K562 (cell line): Measurements from ENCODE around the gene PLEKHG1. TPM values are rescaled to one million over a fixed set of nuclear protein-coding genes. Genes with fewer than 3 reads are reported as not detected.

Experiments
- ATAC-seq: fragments of 200-7000 bp; cut with Tn5 transposase; 3 replicates; pipeline ENCODE4 v1.9.1; 2020; ENCODE audit warnings: moderate library complexity
- BruUV-seq: library from RNA; stranded (reverse); fragments of 400-500 nt; replicated peaks from 2 replicates; lab custom pipeline; 2021; lab: Mats Ljungman, UMichigan
- CTCF ChIA-PET: fragments of 300-600 bp; formaldehyde crosslinking; extraction: SDS; loops from one replicate; lab custom pipeline; 2021; ENCODE audit warnings: low intra/inter-chr PET ratio; lab: Yijun Ruan, JAX
- POLR2A ChIA-PET: fragments of 300-600, 350-650 bp; sonication (Branson Sonifier 250); formaldehyde crosslinking; extraction: SDS; loops from one replicate; lab custom pipeline; 2021; ENCODE audit warnings: antibody characterized with exemption, inconsistent platforms; lab: Yijun Ruan, JAX
- DNase-seq, 4 experiments: peaks; one replicate each; pipeline versions ENCODE4 v3.0.0 to v3.0.0-alpha.2; 2011 to 2018; ENCODE audit warnings: low spot score in 3 of 4, mixed read lengths in 3 of 4; ENCODE audit errors: extremely low read depth in 1 of 4
- FAIRE-seq: peaks from 2 replicates; lab custom pipeline; 2011; peaks lifted over from hg19 to GRCh38; lab: Jason Lieb, UNC
- H2AFZ ChIP-seq: 2 replicates; pipeline ENCODE4 v1.6.0; 2011; ENCODE audit warnings: low read depth, low read length, control low read depth, inconsistent platforms
- H3K27ac ChIP-seq: fragments of 200-600 bp; 3 replicates; pipeline ENCODE4 v1.8.0; 2011; ENCODE audit warnings: low read depth, mild to moderate bottlenecking, control low read depth, inconsistent platforms, low read length, moderate library complexity, mixed read lengths; ENCODE audit errors: extremely low read depth
- H3K27me3 ChIP-seq, 2 experiments: fragments of 300-600 bp in 1 of 2; 2 replicates in 1 of 2; 3 replicates in 1 of 2; pipeline versions ENCODE4 v1.6.0 to v1.8.0; 2011; ENCODE audit warnings: inconsistent platforms in 2 of 2, low read length in 2 of 2, mild to moderate bottlenecking in 1 of 2, mixed read lengths in 1 of 2, moderate library complexity in 1 of 2; ENCODE audit not compliant: control insufficient read depth in 2 of 2, insufficient read depth in 2 of 2
- H3K36me3 ChIP-seq: fragments of 300-600 bp; 3 replicates; pipeline ENCODE4 v1.8.0; 2011; ENCODE audit warnings: mild to moderate bottlenecking, low read length, inconsistent platforms; ENCODE audit not compliant: control insufficient read depth, insufficient read depth
- H3K4me1 ChIP-seq, 2 experiments: fragments of 200-600 bp in 1 of 2; replicated peaks in 1 of 2; 2 replicates in 1 of 2; 3 replicates in 1 of 2; pipeline versions ENCODE4 v1.5.1 to v1.8.0; 2011; ENCODE audit warnings: inconsistent platforms in 2 of 2, low read length in 2 of 2, mild to moderate bottlenecking in 1 of 2, mixed read lengths in 1 of 2, moderate library complexity in 1 of 2; ENCODE audit not compliant: control insufficient read depth in 2 of 2, insufficient read depth in 2 of 2
- H3K4me2 ChIP-seq: 2 replicates; pipeline ENCODE4 v1.6.1; 2011; ENCODE audit warnings: low read length, control low read depth, inconsistent platforms, mixed read lengths; ENCODE audit not compliant: insufficient read depth
- H3K4me3 ChIP-seq: fragments of 200-600 bp; sonication (generic), shearing (Covaris generic); 2 replicates; pipeline ENCODE4 v1.5.1; 2016; ENCODE audit warnings: control low read depth, inconsistent platforms
- H3K79me2 ChIP-seq: fragments of 200-600 bp; 3 replicates; pipeline ENCODE4 v1.8.0; 2011; ENCODE audit warnings: low read length, inconsistent platforms; ENCODE audit not compliant: control insufficient read depth, insufficient read depth
- H3K9ac ChIP-seq, 2 experiments: 2 replicates each; pipeline versions ENCODE4 v1.6.0 to v1.6.1; 2011; ENCODE audit warnings: low read depth in 2 of 2, low read length in 2 of 2, control low read depth in 1 of 2, inconsistent platforms in 1 of 2, mild to moderate bottlenecking in 1 of 2, mixed read lengths in 1 of 2; ENCODE audit not compliant: insufficient read depth in 1 of 2
- H3K9me1 ChIP-seq: one replicate; pipeline ENCODE4 v1.6.0; 2011; ENCODE audit warnings: inconsistent platforms, mild to moderate bottlenecking, low read length, moderate library complexity; ENCODE audit not compliant: control insufficient read depth, insufficient read depth
- H3K9me3 ChIP-seq: replicated peaks from 2 replicates; pipeline ENCODE4 v1.5.1; 2011; ENCODE audit warnings: low read depth, low read length, inconsistent platforms; ENCODE audit not compliant: control insufficient read depth, insufficient read depth
- H4K20me1 ChIP-seq: replicated peaks from 2 replicates; pipeline ENCODE4 v1.6.1; 2011; ENCODE audit warnings: low read length, inconsistent platforms, mixed read lengths; ENCODE audit not compliant: control insufficient read depth, insufficient read depth
- ARHGAP35 ChIP-seq: fragments of 450-650 bp; IDR thresholded peaks from 2 replicates; pipeline ENCODE4 v1.6.1; 2018; ENCODE audit not compliant: partially characterized antibody
- BCL6 ChIP-seq: fragments of 250-450 bp; sonication (Bioruptor Pico); IDR thresholded peaks from 2 replicates; pipeline ENCODE4 v1.4.0; 2020
- BRD9 ChIP-seq: fragments of 450-650 bp; IDR thresholded peaks from 2 replicates; pipeline ENCODE4 v1.6.1; 2018; ENCODE audit warnings: low read depth; ENCODE audit not compliant: partially characterized antibody
- CHCHD3 ChIP-seq: fragments of 250-450 bp; sonication (Bioruptor Pico); IDR thresholded peaks from 2 replicates; pipeline ENCODE4 v2.1.2; 2022; ENCODE audit warnings: mild to moderate bottlenecking
- CHD4 ChIP-seq: fragments of 200-600 bp; sonication (generic); IDR thresholded peaks from 3 replicates; pipeline ENCODE4 v1.6.1; 2012; ENCODE audit warnings: low read depth, mild to moderate bottlenecking, mixed read lengths, low read length, inconsistent platforms; ENCODE audit not compliant: insufficient read depth, insufficient replicate concordance, poor library complexity, severe bottlenecking
- DACH1 ChIP-seq: fragments of 450-650 bp; IDR thresholded peaks from 2 replicates; pipeline ENCODE4 v1.6.1; 2018; ENCODE audit not compliant: partially characterized antibody
- ILK ChIP-seq: fragments of 450-650 bp; IDR thresholded peaks from 2 replicates; pipeline ENCODE4 v1.6.1; 2016; ENCODE audit warnings: missing genetic modification characterization, low read depth, mild to moderate bottlenecking, missing compliant biosample characterization, moderate library complexity, borderline replicate concordance
- MCM3 ChIP-seq: fragments of 450-650 bp; IDR thresholded peaks from 2 replicates; pipeline ENCODE4 v1.6.1; 2016
- NFATC3 ChIP-seq: fragments of 450-650 bp; IDR thresholded peaks from 2 replicates; pipeline ENCODE4 v1.6.1; 2017; ENCODE audit warnings: mild to moderate bottlenecking
- NR1H2 ChIP-seq: sonication (generic); formaldehyde crosslinking; IDR thresholded peaks from 2 replicates; pipeline ENCODE4 v1.4.0; 2020; ENCODE audit warnings: mild to moderate bottlenecking, missing genetic modification reagents
- RERE ChIP-seq: sonication (generic); formaldehyde crosslinking; IDR thresholded peaks from 2 replicates; pipeline ENCODE4 v1.8.0; 2023; ENCODE audit warnings: missing genetic modification reagents, mild to moderate bottlenecking, borderline replicate concordance
- TCF7L2 ChIP-seq: fragments of 150-350 bp; IDR thresholded peaks from 2 replicates; pipeline ENCODE4 v1.6.1; 2016; ENCODE audit warnings: low read depth, mild to moderate bottlenecking, low read length, moderate library complexity
- XRCC5 ChIP-seq: fragments of 200-400 bp; formaldehyde crosslinking; IDR thresholded peaks from 2 replicates; pipeline ENCODE4 v1.6.1; 2017; ENCODE audit warnings: low read depth, mild to moderate bottlenecking, low read length
- ZNF274 ChIP-seq: IDR thresholded peaks from 2 replicates; pipeline ENCODE4 v1.6.1; 2011; ENCODE audit warnings: low read depth, mild to moderate bottlenecking, low read length, moderate library complexity, borderline replicate concordance
- ZNF717 ChIP-seq: fragments of 250-450 bp; sonication (Bioruptor Pico); IDR thresholded peaks from 2 replicates; pipeline ENCODE4 v1.5.0; 2021
- ZNF830 ChIP-seq: fragments of 250-450 bp; sonication (Bioruptor Pico); IDR thresholded peaks from 2 replicates; pipeline ENCODE4 v1.5.0; 2021; ENCODE audit warnings: mild to moderate bottlenecking
- WGBS: fragments of 100-300 bp; shearing (Covaris generic); methylation state at CpG from one replicate; pipeline ENCODE4 v1.1.6; 2016; ENCODE audit warnings: low coverage, mixed read lengths; ENCODE audit not compliant: insufficient coverage; ENCODE audit errors: missing lambda C conversion rate; 5-methylcytosine and 5-hydroxymethylcytosine counted together
- in situ Hi-C: fragments of 300-500 bp; cut with MboI; formaldehyde crosslinking; loops from 4 replicates; pipeline ENCODE4 v1.15.0; 2018; ENCODE audit warnings: inconsistent platforms, mixed read lengths
- intact Hi-C: fragments of 100-400 bp; cut with micrococcal nuclease; formaldehyde crosslinking; loops from 2 replicates; pipeline ENCODE4 v1.14.2; 2022
- polyA plus RNA-seq, 8 experiments: library from polyadenylated mRNA; depleted of rRNA in 4 of 8; stranded (reverse) in 5 of 8; unstranded in 3 of 8; fragments of >200 nt; fragmentation: Nextera tagmentation in 2 of 8; fragmentation: Illumina TruSeq in 1 of 8; extraction: Ambion mirVana in 2 of 8; extraction: Trizol in 1 of 8; gene quantifications; 2 replicates each; pipeline versions ENCODE4 v1.2.1 to v1.2.3, GENCODE V29; 2011 to 2014; ENCODE audit warnings: inconsistent platforms in 1 of 8, missing spikeins in 1 of 8
- total RNA-seq, 7 experiments: library from RNA; depleted of rRNA in 6 of 7; stranded (reverse); fragments of >200 nt in 6 of 7; fragmentation: Illumina TruSeq in 2 of 7; extraction: Trizol in 2 of 7; gene quantifications; 2 replicates each; pipeline versions ENCODE4 v1.2.1 to v1.2.3, GENCODE V29; 2011 to 2021; ENCODE audit warnings: low replicate concordance in 1 of 7
- TF ChIP-seq, protein P1 (sequence below): fragments of 250-450 bp; sonication (Bioruptor Pico); IDR thresholded peaks from 2 replicates; pipeline ENCODE4 v1.8.0; 2021; ENCODE audit warnings: moderate library complexity, mild to moderate bottlenecking, inconsistent platforms

PLEKHG1 gene
- total and polyA plus RNA-seq, 9 of the 15 experiments (the other 6 are each of a cell fraction or from before 2014, with no cell fraction given): 0.03 to 0.16 (median 0.03) TPM; not detected in 6

DNA sequence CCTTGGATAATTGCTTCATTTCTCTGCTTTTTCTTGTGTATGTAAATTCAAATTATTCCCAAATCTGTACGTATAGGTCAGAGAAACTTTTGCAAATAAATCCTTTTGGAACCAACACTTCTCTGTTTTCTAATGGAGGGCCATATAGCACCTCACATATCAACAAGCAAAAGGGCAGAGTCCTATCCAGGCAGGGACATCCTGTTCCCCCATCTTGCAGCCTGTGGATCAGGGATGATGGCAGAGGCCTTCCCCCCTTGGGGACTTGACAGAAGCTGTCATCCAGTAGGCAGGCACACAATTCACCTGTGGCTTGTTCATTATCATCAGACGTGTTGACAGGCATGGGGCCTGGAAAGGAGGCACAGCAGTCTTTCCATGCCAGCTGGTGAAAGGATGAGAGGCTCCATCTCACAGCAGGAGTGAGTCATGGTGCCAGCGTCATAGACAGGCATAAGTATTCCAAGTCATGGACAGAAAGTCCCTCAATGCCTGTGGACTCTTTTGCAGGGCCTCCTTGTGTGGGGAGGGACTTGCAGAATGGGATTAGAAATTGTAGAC is 31.8 kb upstream of the PLEKHG1 start:
- in situ Hi-C loops (no loop called here), intact Hi-C loops (no loop called here)
- Histone ChIP-seq H3K36me3 (no peaks in the 10 kb centered on the region), H3K27me3 (peaks cover 7 to 9% of the 10 kb centered on the region in 2 experiments; a peak in 3 of 5 replicates), H4K20me1 (no peaks in the 10 kb centered on the region), H2AFZ (no peak overlapping the region), H3K9me3 (no peaks in the 10 kb centered on the region), H3K27ac (no peak overlapping the region), H3K4me2 (no peak overlapping the region), H3K4me3 (no peak overlapping the region), H3K79me2 (no peaks in the 10 kb centered on the region), H3K9ac (no peak overlapping the region), H3K9me1 (no peaks in the 10 kb centered on the region), H3K4me1 (peaks cover under 1% of the 10 kb centered on the region in 2 experiments; a peak in 1 of 5 replicates)
- DNase-seq (no peak), ATAC-seq (no peak), FAIRE-seq (no peak)
- ChIA-PET CTCF (no interaction called here), POLR2A (interaction anchor here (1.5 kb wide), 1 partner anchor 14 kb away, joined by 4 read pairs; no protein-coding TSS in a partner anchor)
- no TSS peak for BruUV-seq
- TF ChIP-seq ZNF717 (CRISPR knock-in tag) (no peak), XRCC5 (no peak), BRD9 (no peak), MCM3 (no peak), BCL6 (CRISPR knock-in tag) (no peak), NR1H2 (CRISPR knock-in tag) (no peak), ZNF274 (no peak), CHCHD3 (no peak), ARHGAP35 (no peak), ILK (no peak), DACH1 (no peak), RERE (CRISPR knock-in tag) (no peak), CHD4 (no peak), TCF7L2 (no peak), ZNF830 (no peak), NFATC3 (no peak)
- TF ChIP-seq, protein P1, sequence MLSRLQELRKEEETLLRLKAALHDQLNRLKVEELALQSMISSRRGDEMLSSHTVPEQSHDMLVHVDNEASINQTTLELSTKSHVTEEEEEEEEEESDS (CRISPR knock-in tag): no peak
- 3% methylated on average over 3 of the region's 3 CpGs for WGBS
